ENCODE data around the gene NCAM1. TPM values are rescaled to one million over a fixed set of nuclear protein-coding genes. Genes with fewer than 3 reads are reported as not detected.
"Not testable (repeated sequence)": the region's sequence is repeated elsewhere in the genome, so short reads cannot be mapped to it uniquely, and the experiment has no call there.

NCAM1 gene
- total RNA-seq, result 1 to 10 TPM in 1 of 2 experiments, under 1 TPM in 1; 0.72 to 1.0 TPM

DNA sequence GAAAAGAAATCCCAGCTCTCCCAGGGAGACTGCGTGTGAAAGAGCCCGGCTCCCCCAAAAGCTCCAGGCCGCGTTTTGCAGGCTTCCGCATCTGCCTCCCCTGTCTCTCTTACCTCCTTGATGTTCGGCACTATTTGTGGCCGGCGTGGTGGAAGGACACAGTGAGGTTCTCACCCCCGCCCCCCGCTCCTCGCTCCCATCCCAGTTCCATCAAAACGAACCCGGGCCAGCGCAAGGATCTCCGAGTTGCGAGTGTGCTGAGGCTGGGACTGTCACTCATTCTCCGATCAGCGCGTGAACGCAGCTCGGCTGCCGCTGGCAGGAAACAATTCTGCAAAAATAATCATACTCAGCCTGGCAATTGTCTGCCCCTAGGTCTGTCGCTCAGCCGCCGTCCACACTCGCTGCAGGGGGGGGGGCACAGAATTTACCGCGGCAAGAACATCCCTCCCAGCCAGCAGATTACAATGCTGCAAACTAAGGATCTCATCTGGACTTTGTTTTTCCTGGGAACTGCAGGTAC lies at the start of gene NCAM1:
Gene NCAM1 (plus strand): TSS at position 275 of the 523 bp plus-strand sequence.
- DNase-seq (peak; percentile 57), ATAC-seq (ENCODE audit: low read depth) (peak; percentile 68)
- peak within 1 kb of the TSS; percentile 85 for H3K4me3 Mint-ChIP-seq
- peaks cover 75% of the 10 kb centered on the region for H3K27me3 Mint-ChIP-seq
- H3K4me1 Mint-ChIP-seq, result peaks cover 12% of the 10 kb centered on the region
- H3K36me3 Mint-ChIP-seq, result peaks cover 5% of the 10 kb centered on the region
- peak within 1 kb of the TSS; percentile 68 for H3K27ac Mint-ChIP-seq
- POLR2A ChIA-PET, result interaction anchor here (0.6 kb wide), 1 partner anchor 733 kb away, joined by 4 read pairs; no protein-coding TSS in a partner anchor
- no peaks in the 10 kb centered on the region for H3K9me3 Mint-ChIP-seq

DNA sequence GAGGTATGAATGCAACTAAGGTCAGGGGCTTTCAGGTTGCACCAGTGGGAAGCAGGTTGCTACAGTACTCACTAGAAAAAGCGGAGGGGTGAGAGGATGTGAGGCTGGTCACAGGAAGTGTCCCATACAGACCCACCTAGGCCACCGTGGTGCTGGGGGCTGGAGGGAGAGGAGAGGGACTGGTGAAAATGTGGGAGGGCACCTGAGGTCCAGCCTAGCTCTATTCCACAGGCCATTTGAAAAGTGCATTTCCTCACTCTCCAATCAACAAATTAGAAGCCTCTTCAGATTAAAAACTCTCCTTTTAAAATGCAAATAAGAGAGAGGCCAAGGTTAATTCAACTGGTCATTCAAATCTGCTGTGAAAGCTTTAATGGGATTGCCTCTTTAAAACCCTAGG lies 38.6 kb upstream of the NCAM1 start:
- ATAC-seq (ENCODE audit: low read depth) (no peak), DNase-seq (no peak)
- Mint-ChIP-seq H3K36me3 (no peaks in the 10 kb centered on the region), H3K4me3 (no peak overlapping the region), H3K9me3 (peaks cover 1% of the 10 kb centered on the region), H3K27me3 (peaks cover 21% of the 10 kb centered on the region), H3K27ac (no peak overlapping the region), H3K4me1 (no peaks in the 10 kb centered on the region)
- POLR2A ChIA-PET, result no interaction called here

DNA sequence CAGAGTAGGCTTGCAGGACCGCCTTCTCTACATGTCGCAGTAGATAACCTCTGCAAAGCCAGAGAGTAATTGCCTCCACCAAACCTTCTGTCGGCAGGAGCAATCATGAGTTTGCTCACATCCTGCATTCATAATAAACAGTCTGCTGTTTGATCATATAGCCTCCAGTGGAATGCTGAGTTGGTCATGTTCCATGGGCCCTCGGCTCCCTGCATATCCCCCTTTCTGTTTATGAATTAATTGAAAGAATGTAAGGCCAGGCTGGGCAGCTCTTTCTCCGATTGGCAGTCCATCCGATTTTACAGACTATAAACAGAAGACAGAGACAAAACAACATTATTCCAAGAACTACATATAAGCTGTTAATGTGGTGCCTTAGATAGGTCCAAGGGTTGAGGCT lies 36.4 kb upstream of the NCAM1 start:
- H3K27ac Mint-ChIP-seq; H3K4me3 Mint-ChIP-seq; H3K4me1 Mint-ChIP-seq; H3K36me3 Mint-ChIP-seq; ATAC-seq (ENCODE audit: low read depth); DNase-seq; POLR2A ChIA-PET; H3K9me3 Mint-ChIP-seq: not testable (repeated sequence)
- peaks cover 15% of the 10 kb centered on the region for H3K27me3 Mint-ChIP-seq

DNA sequence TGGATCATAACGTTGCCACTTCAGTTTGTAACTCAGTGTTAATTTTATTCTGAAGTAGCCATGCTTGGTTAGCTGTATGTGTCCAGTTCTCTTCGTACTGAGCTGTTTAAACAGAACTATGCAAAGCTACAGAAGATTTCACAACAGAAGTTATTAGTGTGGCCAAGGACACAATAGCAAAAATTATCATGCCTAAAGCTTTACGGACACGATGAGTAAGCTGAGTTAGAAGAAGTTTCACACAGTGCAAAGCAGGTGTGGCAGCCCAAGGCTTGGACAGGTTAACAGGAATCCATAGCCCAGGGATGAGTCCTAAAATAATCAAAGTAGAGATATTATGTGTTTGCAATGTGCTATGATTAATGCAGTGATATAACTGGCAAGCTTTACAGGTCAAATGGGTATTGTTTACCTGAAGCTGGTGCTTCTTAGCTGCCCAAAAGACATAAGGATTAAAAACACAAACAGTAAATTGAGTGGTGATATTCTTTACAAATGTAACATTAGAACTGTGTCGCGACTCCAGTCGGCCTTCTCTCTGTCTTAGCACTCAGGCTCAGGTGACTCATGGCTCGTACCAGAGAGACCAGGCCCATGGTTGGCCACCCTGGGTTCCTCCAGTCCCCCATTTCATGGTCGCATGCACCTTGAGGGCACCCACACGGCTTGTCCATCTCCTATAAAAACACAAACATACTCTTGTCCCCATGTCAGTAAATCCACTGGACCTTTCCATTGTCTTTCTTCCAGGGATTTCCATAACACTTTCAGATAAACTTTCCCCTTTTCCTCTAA lies 35.5 kb upstream of the NCAM1 start:
- DNase-seq, result no peak
- Mint-ChIP-seq H3K27me3 (peaks cover 9% of the 10 kb centered on the region), H3K36me3 (no peaks in the 10 kb centered on the region), H3K27ac (no peak overlapping the region), H3K4me3 (no peak overlapping the region), H3K9me3 (no peaks in the 10 kb centered on the region), H3K4me1 (no peaks in the 10 kb centered on the region)
- POLR2A ChIA-PET, result no interaction called here
- ATAC-seq (ENCODE audit: low read depth), result no peak

DNA sequence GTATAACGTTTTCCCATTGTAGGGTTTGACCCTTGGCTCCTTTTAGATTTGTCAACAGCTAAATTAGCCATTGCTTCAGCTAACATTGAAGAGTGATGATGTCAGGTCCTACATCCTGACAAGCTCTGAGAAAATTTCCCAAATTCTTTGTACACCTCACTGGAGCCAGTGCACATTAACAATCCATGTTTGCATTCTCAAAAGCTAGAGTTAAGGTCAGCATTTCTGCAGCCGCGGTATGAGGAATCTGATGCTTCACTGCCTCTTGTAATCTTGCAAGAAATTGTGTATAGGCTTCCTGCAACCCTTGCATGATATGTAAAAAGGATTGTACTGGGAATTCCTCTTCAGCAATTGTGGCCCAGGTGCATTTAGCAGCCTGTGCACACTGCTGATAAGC lies 33.1 kb upstream of the NCAM1 start:
- POLR2A ChIA-PET, result no interaction called here
- Mint-ChIP-seq H3K27me3 (peaks cover 7% of the 10 kb centered on the region), H3K4me3 (no peak overlapping the region), H3K36me3 (no peaks in the 10 kb centered on the region), H3K27ac (no peak overlapping the region), H3K4me1 (no peaks in the 10 kb centered on the region), H3K9me3 (no peaks in the 10 kb centered on the region)
- no peak for ATAC-seq (ENCODE audit: low read depth)
- DNase-seq, result no peak

DNA sequence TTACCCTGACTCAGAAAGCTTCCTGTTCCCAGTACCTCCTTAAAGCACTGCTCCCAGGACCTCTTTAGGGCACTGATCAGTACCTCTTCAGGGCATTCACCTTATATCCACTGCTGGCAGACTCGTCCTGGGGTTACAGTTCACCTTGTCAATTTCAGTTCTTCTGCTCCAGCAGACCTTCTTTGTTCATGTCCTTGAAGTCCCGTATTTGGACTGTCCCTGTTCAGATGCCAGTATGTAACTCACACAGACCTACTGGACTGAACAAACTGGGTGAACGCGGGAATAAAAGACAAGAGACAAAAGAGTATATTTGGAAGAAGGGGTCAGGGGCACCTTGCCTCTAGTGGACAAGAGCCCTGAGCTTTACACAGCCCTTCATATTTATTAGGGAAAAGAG lies 31.8 kb upstream of the NCAM1 start:
- no peaks in the 10 kb centered on the region for H3K36me3 Mint-ChIP-seq
- no peak overlapping the region for H3K27ac Mint-ChIP-seq
- no peaks in the 10 kb centered on the region for H3K9me3 Mint-ChIP-seq
- no peak overlapping the region for H3K4me3 Mint-ChIP-seq
- POLR2A ChIA-PET, result no interaction called here
- ATAC-seq (ENCODE audit: low read depth) (no peak), DNase-seq (no peak)
- peaks cover 7% of the 10 kb centered on the region for H3K27me3 Mint-ChIP-seq
- H3K4me1 Mint-ChIP-seq, result no peaks in the 10 kb centered on the region

DNA sequence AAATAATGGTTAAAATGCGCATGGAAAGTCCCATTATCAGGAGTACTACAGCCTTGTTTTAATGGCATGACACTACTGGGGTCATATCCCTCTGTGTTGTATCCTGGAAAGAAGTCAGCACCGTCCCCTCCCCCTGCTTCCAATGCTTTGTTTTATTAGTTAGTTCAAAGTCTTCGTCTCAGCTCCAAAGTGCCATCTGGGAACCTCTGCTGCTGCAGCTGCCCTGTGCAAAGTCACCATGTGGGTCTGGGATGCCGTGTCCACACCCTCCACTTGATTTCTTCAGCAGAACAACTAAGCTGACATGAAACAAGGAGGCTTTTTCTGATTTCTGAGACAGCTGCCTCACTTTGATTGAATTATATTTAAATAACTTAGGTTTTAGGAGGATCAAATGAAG lies 29.5 kb upstream of the NCAM1 start:
- no peaks in the 10 kb centered on the region for H3K36me3 Mint-ChIP-seq
- no peaks in the 10 kb centered on the region for H3K4me1 Mint-ChIP-seq
- ATAC-seq (ENCODE audit: low read depth) (no peak), DNase-seq (no peak)
- no peak overlapping the region for H3K27ac Mint-ChIP-seq
- H3K9me3 Mint-ChIP-seq, result no peaks in the 10 kb centered on the region
- POLR2A ChIA-PET, result no interaction called here
- peaks cover 9% of the 10 kb centered on the region for H3K27me3 Mint-ChIP-seq
- no peak overlapping the region for H3K4me3 Mint-ChIP-seq

DNA sequence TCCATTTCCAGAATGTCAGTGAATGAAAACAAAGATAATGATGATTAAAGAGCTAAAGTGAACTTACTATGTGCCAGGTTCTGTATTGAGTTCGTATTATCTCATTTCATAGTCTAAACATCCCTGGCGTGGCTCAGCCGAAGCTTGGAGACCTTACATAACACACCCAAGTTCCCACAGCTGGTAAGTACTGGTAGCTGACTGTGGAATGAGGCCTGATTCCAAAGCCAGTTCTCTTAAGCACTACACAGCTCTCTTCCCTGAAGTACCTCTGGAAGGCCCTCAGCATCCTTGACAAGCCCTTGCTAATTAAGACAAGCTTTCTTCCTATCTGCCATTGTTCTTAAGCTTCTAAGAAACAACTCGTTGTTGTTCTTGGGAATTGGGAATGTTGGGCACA lies 28.6 kb upstream of the NCAM1 start:
- ATAC-seq (ENCODE audit: low read depth), result no peak
- Mint-ChIP-seq H3K36me3 (no peaks in the 10 kb centered on the region), H3K27me3 (peaks cover 9% of the 10 kb centered on the region), H3K4me3 (no peak overlapping the region), H3K9me3 (no peaks in the 10 kb centered on the region), H3K27ac (no peak overlapping the region), H3K4me1 (no peaks in the 10 kb centered on the region)
- POLR2A ChIA-PET, result no interaction called here
- no peak for DNase-seq

DNA sequence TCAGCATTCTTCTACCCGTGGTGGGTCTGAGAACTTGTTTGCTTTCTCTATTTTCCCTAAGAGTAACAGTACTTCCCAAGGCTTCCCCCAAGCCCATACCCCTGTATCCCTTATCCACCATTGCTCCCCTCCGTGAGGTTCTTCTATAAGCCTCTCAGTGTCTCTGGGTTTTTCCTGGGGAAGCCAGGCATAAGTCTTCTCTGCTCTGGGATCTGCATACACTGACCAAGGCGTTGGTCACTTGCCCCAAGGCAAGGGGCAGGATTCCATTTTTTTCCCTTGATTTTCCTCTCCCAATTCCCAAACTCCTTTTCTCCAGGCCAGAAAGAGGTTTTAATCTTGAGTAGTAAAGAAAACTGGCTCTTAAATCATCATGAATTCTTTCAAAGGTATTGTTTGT lies 27.2 kb upstream of the NCAM1 start:
- H3K4me1 Mint-ChIP-seq, result no peaks in the 10 kb centered on the region
- POLR2A ChIA-PET, result no interaction called here
- no peak for DNase-seq

DNA sequence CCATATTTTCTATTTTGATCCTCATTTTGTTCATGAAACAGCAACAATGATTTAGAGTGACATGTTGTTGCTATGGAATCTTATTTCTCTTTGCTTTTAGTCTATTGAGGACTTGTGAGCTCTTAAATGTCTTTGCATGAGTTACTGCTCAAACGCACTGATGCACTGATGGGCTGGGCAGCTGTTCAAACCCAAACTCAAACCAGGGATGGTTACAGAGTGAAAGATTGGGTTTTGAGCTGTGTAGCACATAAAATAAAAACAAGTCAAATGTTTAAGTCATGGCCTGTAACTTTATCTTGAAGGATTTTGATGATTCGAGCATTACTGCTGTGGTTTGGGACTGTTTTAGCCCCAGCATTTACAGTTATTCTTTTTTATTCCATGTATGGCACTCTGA lies 20.1 kb upstream of the NCAM1 start:
- Mint-ChIP-seq H3K36me3 (no peaks in the 10 kb centered on the region), H3K4me3 (no peak overlapping the region), H3K9me3 (peaks cover 1% of the 10 kb centered on the region), H3K27me3 (peaks cover 25% of the 10 kb centered on the region), H3K4me1 (no peaks in the 10 kb centered on the region), H3K27ac (no peak overlapping the region)
- no peak for ATAC-seq (ENCODE audit: low read depth)
- POLR2A ChIA-PET, result no interaction called here
- DNase-seq, result no peak

More for the DNA sequence above, 27.2 kb upstream of the NCAM1 start:
- peaks cover 12% of the 10 kb centered on the region for H3K27me3 Mint-ChIP-seq
- peaks cover 1% of the 10 kb centered on the region for H3K9me3 Mint-ChIP-seq
- no peak overlapping the region for H3K4me3 Mint-ChIP-seq
- no peak overlapping the region for H3K27ac Mint-ChIP-seq
- ATAC-seq (ENCODE audit: low read depth), result no peak
- no peaks in the 10 kb centered on the region for H3K36me3 Mint-ChIP-seq

DNA sequence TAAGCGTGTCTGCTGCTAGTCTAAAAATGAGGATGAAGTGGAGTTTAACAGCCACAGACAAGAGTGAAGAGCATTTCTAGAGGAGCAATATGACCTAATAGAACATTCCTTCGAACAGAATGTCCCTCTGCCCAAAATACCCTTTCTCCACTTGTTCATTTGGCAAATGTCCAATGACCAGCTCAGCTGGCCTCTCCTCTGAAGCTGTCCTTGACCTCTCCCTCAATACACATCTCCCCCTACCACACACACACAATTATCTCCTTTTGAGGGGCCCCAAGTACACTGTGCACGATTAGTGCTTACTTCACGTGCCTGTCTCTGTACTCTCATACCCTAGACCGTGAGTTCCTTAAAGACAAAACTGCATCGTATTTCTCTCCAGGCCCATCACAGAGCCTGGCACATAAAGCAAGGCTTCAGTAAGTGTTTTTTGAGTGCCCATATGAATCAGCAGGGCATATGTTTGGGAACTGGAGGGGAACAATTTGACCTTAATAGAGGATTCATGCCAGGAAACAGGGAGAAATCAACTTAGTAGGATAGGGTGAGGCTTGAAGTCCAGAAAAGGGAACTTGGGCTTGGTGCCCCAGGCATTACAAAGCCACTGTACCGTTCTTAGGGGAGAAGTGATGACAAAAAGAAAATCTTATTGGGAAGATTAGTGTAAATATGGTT lies 18.1 kb upstream of the NCAM1 start:
- ATAC-seq (ENCODE audit: low read depth) (no peak), DNase-seq (no peak)
- Mint-ChIP-seq H3K36me3 (no peaks in the 10 kb centered on the region), H3K27me3 (peaks cover 38% of the 10 kb centered on the region), H3K4me3 (no peak overlapping the region), H3K9me3 (peaks cover 1% of the 10 kb centered on the region), H3K4me1 (no peaks in the 10 kb centered on the region), H3K27ac (no peak overlapping the region)
- POLR2A ChIA-PET, result no interaction called here

DNA sequence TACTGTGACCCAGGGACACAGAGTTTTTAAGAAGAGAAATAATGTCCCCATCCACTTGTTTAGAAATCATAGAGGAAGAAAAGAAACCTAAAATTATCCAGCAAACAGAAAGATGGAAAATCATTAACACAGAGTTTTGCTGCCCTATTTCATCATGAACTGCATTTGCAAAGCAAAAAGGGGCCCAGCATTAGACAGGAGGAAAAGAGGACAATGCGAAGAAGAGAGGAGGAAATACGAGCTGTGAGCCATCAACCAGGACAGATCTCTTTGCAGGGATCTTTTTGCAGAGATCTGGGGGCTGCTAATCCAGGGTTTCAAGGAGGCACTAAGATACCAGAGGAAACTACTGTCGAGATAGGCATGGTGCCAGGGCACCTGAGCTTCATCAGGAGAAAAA lies 14.4 kb upstream of the NCAM1 start:
- no peak overlapping the region for H3K27ac Mint-ChIP-seq
- no peaks in the 10 kb centered on the region for H3K36me3 Mint-ChIP-seq
- no peak overlapping the region for H3K4me3 Mint-ChIP-seq
- H3K27me3 Mint-ChIP-seq, result peaks cover 37% of the 10 kb centered on the region
- no peak for ATAC-seq (ENCODE audit: low read depth)
- DNase-seq, result no peak
- H3K9me3 Mint-ChIP-seq, result no peaks in the 10 kb centered on the region
- POLR2A ChIA-PET, result no interaction called here
- H3K4me1 Mint-ChIP-seq, result no peaks in the 10 kb centered on the region

DNA sequence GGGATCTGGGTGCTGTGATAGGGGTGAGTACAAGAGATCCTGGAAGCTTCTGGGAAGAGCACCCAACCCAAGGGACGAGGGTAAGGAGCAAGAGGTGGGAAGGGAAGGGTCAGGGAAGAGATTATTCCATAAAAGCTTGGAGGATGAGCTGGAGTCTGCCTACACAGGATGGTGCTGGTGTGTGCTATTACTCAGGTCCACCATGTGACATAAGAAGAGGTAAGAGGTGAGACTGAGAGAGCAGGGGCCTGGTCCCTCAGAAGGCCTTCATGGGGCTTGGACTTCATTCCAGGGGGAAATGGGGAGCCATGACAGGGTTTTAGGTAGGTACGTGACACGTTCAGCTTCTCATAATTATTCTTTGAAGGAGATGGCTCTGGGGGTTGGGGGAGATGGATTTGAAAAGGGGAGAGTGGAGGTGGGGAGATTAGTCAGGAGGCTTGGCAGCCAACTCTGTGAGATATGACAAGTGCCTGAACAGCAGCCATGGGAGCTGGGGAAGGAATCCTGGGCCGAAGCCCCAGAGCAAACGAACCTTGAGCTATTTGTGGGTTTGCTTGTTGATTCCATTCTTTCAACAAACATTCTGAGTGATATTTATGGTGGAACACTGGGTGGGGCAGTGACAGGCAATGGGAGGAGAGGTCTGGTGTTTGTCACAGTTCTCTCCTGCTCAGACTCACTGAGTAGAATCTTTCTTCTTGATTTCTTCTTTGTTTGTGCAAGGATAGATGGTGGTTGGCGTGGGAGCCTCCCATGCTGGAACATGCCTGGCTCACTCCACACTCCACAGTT lies 11.2 kb upstream of the NCAM1 start:
- ATAC-seq (ENCODE audit: low read depth) (no peak), DNase-seq (no peak)
- Mint-ChIP-seq H3K4me3 (no peak overlapping the region), H3K27ac (no peak overlapping the region), H3K9me3 (no peaks in the 10 kb centered on the region), H3K36me3 (no peaks in the 10 kb centered on the region), H3K27me3 (peaks cover 29% of the 10 kb centered on the region), H3K4me1 (no peaks in the 10 kb centered on the region)
- POLR2A ChIA-PET, result no interaction called here

Measured in activated naive CD8-positive, alpha-beta T cell treated with anti-CD3 and anti-CD28 coated beads, Interleukin-2, amount 10 ng/mL, durations not matched to agents 7 days and 5 days (primary cell).